ENCODE results near the gene SLC35A5.

DNA sequence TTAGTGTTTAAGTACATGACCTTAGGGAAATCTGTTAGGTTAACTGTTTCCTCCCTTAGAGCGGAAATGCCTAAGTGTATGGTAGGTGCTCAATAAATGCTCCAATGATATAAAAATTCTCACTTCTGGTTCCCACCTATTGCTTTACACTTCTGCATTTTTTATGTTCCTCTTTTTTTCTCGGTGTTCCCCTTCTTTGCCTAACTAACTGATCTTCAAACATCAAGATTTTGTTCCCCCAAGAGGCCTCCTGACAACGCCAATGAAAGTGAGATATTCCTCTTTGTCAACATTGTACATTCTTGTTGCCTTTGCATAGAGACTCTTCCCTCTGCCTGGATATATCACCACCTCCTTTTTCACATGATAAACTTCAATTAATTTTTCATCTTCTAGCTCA is 17.4 kb downstream of the SLC35A5 start:
- no peak for TF ChIP-seq POLR2A (IDR thresholded peaks at IDR 0.05; ENCODE audit: low read length)
- TF ChIP-seq GATA1 (IDR thresholded peaks at IDR 0.05; ENCODE audit: low read depth, low read length) = no peak
